ENCODE measurements around the gene C6orf132. TPM values are rescaled to one million over a fixed set of nuclear protein-coding genes. Genes with fewer than 3 reads are reported as not detected.

C6orf132 gene
- total RNA-seq, 1 donor from 2014 or later = 11.8 TPM

DNA sequence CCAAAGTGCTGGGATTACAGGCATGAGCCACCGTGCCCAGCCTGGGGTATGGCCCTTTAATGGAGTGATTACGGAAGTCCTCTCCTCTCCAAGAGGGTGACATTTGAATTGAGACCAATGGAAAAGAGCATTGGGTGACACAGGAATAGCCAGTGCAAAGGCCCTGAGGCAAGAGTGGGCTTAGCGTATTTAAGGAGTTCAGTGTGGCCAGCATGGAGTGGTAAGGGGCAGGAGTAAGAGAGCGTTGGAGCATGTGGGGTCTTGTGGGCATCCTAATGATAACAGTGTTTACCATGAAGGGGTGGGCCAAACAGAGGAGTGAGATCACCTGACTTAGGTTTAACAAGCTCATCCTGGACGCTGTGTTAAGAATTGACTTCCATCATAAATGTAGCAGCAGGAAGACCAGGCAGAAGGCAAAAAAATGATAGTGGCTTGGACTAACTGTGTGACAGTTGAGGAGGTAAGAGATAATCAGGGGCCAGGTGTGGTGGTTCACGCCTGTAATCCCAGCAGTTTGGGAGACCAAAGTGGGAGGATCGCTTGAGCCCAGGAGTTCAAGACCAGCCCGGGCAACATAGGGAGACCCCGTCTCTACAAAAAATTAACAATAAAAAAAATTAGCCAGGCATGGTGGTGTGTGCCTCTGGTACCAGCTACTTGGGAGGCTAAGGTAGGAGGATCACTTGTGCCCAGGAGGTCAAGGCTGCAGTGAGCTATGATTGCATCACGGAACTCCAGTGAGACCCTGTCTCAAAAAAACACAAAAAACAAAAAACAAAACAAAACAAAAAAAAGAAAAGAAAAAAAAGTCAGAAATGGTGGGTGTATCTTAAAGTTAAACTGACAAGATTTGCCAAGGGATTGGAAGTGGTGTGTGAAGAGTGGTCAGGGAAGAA is 51.4 kb downstream of the C6orf132 start:
- Mint-ChIP-seq H3K4me3 (ENCODE audit: low read depth) (no peak overlapping the region), H3K9me3 (ENCODE audit: low read depth) (no peaks in the 10 kb centered on the region), H3K36me3 (ENCODE audit: insufficient read depth) (no peaks in the 10 kb centered on the region), H3K27ac (no peak overlapping the region), H3K4me1 (ENCODE audit: low read depth) (no peaks in the 10 kb centered on the region), H3K27me3 (peaks cover 15% of the 10 kb centered on the region)
- TF ChIP-seq, protein P1, sequence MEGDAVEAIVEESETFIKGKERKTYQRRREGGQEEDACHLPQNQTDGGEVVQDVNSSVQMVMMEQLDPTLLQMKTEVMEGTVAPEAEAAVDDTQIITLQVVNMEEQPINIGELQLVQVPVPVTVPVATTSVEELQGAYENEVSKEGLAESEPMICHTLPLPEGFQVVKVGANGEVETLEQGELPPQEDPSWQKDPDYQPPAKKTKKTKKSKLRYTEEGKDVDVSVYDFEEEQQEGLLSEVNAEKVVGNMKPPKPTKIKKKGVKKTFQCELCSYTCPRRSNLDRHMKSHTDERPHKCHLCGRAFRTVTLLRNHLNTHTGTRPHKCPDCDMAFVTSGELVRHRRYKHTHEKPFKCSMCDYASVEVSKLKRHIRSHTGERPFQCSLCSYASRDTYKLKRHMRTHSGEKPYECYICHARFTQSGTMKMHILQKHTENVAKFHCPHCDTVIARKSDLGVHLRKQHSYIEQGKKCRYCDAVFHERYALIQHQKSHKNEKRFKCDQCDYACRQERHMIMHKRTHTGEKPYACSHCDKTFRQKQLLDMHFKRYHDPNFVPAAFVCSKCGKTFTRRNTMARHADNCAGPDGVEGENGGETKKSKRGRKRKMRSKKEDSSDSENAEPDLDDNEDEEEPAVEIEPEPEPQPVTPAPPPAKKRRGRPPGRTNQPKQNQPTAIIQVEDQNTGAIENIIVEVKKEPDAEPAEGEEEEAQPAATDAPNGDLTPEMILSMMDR (IDR thresholded peaks at IDR 0.05; ENCODE audit: unreplicated experiment) = no peak
- no peak for DNase-seq (ENCODE audit: low spot score, unreplicated experiment)

DNA sequence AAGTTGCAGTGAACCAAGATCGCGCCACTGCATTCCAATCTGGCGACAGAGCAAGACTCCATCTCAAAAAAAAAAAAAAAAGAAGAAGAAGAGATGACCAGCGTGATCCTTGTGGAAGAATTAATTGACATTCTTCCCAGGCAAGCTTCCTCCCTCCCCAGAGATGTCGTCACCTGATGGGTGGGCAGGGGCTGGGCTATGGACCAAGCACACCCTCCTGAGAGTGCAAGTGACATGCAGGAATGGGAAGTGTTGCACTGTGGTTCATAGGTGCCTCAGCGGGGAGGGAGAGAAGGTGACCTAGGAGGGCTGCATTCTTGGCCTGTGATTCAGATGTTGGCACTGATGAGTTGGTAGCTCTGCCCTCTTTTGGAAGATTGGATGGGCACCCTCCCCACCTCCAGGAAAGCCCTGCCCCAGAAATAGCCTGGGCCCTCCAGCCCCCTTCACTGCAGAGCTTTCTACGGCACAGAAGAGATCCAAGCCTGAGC is 54.3 kb downstream of the C6orf132 start:
- TF ChIP-seq, protein P1 (IDR thresholded peaks at IDR 0.05; ENCODE audit: unreplicated experiment) = no peak
- DNase-seq (ENCODE audit: low spot score, unreplicated experiment) = no peak
- Mint-ChIP-seq H3K4me1 (ENCODE audit: low read depth) (no peaks in the 10 kb centered on the region), H3K4me3 (ENCODE audit: low read depth) (no peak overlapping the region), H3K36me3 (ENCODE audit: insufficient read depth) (no peaks in the 10 kb centered on the region), H3K9me3 (ENCODE audit: low read depth) (no peaks in the 10 kb centered on the region), H3K27ac (no peak overlapping the region), H3K27me3 (peaks cover 8% of the 10 kb centered on the region)

DNA sequence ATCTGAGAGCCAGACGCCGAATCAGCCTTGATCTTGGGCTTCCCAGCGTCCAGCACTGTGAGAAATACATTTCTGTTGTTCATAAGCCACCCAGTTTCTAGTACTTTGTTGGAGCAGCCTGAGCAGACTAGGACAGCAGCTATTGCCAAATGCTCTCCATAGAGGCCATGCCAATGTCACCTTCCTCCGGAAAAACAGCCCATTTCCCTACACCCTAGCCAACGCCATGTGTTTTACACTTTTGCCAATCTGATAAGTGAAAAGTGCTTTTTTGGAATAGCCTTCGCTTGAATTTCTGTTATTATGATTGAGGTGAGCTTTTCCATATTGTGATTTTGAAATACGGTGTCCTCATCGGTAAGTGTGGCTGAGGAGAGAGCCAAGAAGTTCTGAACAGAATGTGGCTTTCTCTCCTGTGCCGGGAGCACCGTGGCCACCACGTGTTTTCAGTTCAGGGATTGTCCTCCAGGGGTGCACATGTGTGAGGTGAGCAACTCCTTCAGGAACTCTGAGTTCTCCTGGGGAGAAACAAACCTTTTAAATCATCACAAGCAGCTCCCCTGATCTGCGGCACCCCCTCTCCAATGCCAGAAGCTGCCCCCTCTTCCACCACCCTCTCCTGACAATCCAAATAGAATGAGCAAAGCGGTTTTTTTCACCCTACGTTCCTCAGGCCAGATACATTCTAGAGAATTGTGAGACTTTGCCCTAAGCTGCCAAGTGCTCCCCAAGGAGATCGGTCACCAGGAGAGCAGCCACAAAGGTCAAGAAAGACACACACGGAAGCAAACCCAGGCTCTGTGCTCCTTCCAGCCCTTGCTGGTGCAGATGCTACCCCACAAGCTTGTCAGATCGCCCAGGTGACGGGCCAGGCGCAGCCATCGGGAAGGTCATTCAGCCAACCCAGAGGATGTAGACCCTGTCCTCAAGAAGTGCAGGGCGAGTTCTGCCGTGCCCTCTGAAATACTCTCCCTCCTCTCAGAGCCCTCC is 56.1 kb downstream of the C6orf132 start:
- TF ChIP-seq, protein P1 (IDR thresholded peaks at IDR 0.05; ENCODE audit: unreplicated experiment) = peak; percentile 47
- Mint-ChIP-seq H3K36me3 (ENCODE audit: insufficient read depth) (no peaks in the 10 kb centered on the region), H3K27ac (no peak overlapping the region), H3K4me3 (ENCODE audit: low read depth) (no peak overlapping the region), H3K9me3 (ENCODE audit: low read depth) (no peaks in the 10 kb centered on the region), H3K4me1 (ENCODE audit: low read depth) (no peaks in the 10 kb centered on the region), H3K27me3 (no peaks in the 10 kb centered on the region)
- no peak for DNase-seq (ENCODE audit: low spot score, unreplicated experiment)

- H3K9me3 Mint-ChIP-seq (ENCODE audit: low read depth) = no peaks in the 10 kb centered on the region
- H3K4me3 Mint-ChIP-seq (ENCODE audit: low read depth) = no peak overlapping the region
- no peaks in the 10 kb centered on the region for H3K27me3 Mint-ChIP-seq
- TF ChIP-seq, protein P1 (IDR thresholded peaks at IDR 0.05; ENCODE audit: unreplicated experiment) = no peak
- no peaks in the 10 kb centered on the region for H3K4me1 Mint-ChIP-seq (ENCODE audit: low read depth)
- DNase-seq (ENCODE audit: low spot score, unreplicated experiment) = no peak
- H3K27ac Mint-ChIP-seq = no peak overlapping the region
- peaks cover 2% of the 10 kb centered on the region for H3K36me3 Mint-ChIP-seq (ENCODE audit: insufficient read depth)
Measured at GRCh38 chr6:42084889-42085288, 57.5 kb downstream of the C6orf132 start.

DNA sequence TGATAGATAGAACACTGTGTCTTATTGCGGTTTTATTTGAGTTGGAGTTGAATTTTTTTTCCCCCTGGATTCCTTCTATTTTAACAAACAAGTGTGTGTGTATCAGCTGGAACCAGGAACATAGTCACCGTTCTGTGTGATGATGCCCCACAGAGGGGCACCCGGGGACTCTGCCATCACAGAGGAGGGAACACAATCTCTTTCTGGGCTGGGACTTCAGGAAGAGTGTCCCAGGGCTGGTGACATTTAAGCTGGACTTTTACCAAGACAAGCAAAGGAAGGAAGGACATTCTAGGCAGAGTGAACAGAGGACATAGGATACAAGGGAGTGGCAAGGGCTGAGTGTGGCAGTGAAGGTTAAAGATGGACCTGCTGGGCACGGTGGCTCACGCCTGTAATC is 58.9 kb downstream of the C6orf132 start:
- H3K4me1 Mint-ChIP-seq (ENCODE audit: low read depth) = no peaks in the 10 kb centered on the region
- peaks cover 8% of the 10 kb centered on the region for H3K36me3 Mint-ChIP-seq (ENCODE audit: insufficient read depth)
- TF ChIP-seq, protein P1 (IDR thresholded peaks at IDR 0.05; ENCODE audit: unreplicated experiment) = no peak
- H3K27ac Mint-ChIP-seq = no peak overlapping the region
- no peak overlapping the region for H3K4me3 Mint-ChIP-seq (ENCODE audit: low read depth)
- no peaks in the 10 kb centered on the region for H3K9me3 Mint-ChIP-seq (ENCODE audit: low read depth)
- H3K27me3 Mint-ChIP-seq = no peaks in the 10 kb centered on the region
- DNase-seq (ENCODE audit: low spot score, unreplicated experiment) = no peak

Measured in progenitor cell of endocrine pancreas (in vitro differentiated cells).